ENCODE data around the gene KIF7. TPM values are rescaled to one million over a fixed set of nuclear protein-coding genes. Genes with fewer than 3 reads are reported as not detected.

The KIF7 gene, protein sequence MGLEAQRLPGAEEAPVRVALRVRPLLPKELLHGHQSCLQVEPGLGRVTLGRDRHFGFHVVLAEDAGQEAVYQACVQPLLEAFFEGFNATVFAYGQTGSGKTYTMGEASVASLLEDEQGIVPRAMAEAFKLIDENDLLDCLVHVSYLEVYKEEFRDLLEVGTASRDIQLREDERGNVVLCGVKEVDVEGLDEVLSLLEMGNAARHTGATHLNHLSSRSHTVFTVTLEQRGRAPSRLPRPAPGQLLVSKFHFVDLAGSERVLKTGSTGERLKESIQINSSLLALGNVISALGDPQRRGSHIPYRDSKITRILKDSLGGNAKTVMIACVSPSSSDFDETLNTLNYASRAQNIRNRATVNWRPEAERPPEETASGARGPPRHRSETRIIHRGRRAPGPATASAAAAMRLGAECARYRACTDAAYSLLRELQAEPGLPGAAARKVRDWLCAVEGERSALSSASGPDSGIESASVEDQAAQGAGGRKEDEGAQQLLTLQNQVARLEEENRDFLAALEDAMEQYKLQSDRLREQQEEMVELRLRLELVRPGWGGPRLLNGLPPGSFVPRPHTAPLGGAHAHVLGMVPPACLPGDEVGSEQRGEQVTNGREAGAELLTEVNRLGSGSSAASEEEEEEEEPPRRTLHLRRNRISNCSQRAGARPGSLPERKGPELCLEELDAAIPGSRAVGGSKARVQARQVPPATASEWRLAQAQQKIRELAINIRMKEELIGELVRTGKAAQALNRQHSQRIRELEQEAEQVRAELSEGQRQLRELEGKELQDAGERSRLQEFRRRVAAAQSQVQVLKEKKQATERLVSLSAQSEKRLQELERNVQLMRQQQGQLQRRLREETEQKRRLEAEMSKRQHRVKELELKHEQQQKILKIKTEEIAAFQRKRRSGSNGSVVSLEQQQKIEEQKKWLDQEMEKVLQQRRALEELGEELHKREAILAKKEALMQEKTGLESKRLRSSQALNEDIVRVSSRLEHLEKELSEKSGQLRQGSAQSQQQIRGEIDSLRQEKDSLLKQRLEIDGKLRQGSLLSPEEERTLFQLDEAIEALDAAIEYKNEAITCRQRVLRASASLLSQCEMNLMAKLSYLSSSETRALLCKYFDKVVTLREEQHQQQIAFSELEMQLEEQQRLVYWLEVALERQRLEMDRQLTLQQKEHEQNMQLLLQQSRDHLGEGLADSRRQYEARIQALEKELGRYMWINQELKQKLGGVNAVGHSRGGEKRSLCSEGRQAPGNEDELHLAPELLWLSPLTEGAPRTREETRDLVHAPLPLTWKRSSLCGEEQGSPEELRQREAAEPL (N-terminal part only)
- 1 to 10 TPM; 2.1 to 3.0 TPM for total RNA-seq

DNA sequence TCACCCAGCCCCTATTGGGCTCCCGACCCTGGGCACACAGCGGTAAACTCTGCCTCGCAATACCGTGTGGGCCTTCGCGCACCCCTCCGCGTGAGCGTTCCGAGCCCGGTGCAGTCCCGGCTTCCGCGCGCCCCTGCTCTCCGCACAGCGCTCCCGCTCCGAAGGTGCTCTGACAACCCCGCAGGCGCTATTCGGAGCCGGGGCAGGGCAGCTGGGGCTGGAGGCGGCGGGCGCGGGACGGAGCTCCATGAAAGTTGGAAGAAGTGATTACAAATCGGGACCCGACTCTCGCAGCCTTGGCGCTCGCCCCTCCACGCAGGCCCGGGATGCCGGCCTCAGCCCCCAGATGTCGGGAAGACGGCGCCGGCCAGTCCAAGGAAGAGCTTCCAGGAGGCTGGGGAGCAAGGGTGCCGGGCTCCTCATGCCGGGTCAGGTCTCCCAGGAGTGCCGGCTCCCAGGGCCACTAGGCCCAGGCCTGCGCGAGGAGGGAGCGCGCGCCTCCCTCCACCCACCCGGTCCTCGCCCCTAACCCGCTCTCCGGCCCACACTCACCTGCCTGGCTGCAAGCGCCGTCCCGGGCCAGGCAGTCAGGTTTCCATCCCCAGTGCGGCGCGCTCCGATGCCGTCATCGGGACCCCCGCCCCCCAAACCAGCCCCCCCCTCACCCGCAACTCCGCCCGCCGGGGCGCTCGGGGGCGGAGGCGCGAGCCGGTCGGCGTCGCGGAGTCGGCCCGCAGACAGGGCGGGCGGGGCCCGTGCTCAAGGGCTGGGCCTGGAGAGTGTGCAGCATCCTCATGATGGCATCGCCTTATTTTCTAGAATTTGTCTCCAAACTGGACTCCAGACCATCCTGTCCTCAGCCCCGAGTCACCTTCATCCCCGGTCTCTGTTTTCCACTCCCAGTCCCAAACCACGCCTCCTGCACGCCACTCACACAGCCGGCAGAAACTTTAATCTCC is at the start of gene KIF7:
Gene KIF7 (minus strand): TSS at position 621 of the 959 bp plus-strand sequence. CDS start 2,537 bp downstream, outside the sequence.
- peak in 1 of 4 donors; percentile 37 for DNase-seq
- no peak within 1 kb of the TSS for H3K27ac ChIP-seq
- 3 to 10% methylated on average over 24 to 72 of the region's 87 CpGs for WGBS, 2 donors

DNA sequence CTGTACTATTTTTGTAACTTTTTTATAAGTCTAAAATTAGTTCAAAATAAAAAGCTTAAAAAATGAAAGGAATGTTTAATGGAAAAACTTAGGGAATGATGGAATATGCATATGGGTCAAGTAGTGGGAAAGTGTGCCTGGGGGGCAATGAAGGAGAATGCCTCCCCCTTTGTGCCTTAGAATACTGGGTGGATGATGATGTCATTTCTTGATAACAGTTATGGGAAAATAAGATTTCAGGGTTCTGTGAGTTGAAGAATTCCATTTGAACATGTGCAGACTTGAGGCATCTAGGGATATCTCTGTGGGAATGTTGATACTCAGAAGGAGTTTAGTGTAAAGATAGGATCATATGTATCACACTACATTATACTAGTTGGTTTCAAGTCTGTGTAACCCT is 49.1 kb upstream of the KIF7 start:
- H3K4me3 ChIP-seq: no peak overlapping the region
- intact Hi-C loops (cut with DNase I): no loop called here
- no peaks in the 10 kb centered on the region for H3K36me3 ChIP-seq (replicated peaks in 1 of 2; ENCODE audit: insufficient read depth in 1 of 2, low read depth in 2 of 2)
- TF ChIP-seq POLR2A (IDR thresholded peaks at IDR 0.05): no peak
- TF ChIP-seq, protein P1, sequence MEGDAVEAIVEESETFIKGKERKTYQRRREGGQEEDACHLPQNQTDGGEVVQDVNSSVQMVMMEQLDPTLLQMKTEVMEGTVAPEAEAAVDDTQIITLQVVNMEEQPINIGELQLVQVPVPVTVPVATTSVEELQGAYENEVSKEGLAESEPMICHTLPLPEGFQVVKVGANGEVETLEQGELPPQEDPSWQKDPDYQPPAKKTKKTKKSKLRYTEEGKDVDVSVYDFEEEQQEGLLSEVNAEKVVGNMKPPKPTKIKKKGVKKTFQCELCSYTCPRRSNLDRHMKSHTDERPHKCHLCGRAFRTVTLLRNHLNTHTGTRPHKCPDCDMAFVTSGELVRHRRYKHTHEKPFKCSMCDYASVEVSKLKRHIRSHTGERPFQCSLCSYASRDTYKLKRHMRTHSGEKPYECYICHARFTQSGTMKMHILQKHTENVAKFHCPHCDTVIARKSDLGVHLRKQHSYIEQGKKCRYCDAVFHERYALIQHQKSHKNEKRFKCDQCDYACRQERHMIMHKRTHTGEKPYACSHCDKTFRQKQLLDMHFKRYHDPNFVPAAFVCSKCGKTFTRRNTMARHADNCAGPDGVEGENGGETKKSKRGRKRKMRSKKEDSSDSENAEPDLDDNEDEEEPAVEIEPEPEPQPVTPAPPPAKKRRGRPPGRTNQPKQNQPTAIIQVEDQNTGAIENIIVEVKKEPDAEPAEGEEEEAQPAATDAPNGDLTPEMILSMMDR (IDR thresholded peaks at IDR 0.05): no peak
- H3K27me3 ChIP-seq: no peaks in the 10 kb centered on the region
- DNase-seq (no peak), ATAC-seq (no peak)
- H3K4me1 ChIP-seq: no peaks in the 10 kb centered on the region
- H3K27ac ChIP-seq: no peak overlapping the region
- no peaks in the 10 kb centered on the region for H3K9me3 ChIP-seq

More for the DNA sequence above, at the start of gene KIF7:
- Histone ChIP-seq H3K4me3 (peak within 1 kb of the TSS in 1 of 2 donors; percentile 4), H3K9me3 (no peaks in the 10 kb centered on the region), H3K4me1 (peaks cover 12% of the 10 kb centered on the region), H3K27me3 (no peaks in the 10 kb centered on the region), H3K36me3 (replicated peaks in 1 of 2; ENCODE audit: insufficient read depth in 1 of 2, low read depth in 2 of 2) (no peaks in the 10 kb centered on the region)
- ATAC-seq: peak; percentile 69
- intact Hi-C loops (cut with DNase I): no loop called here
- TF ChIP-seq POLR2A (IDR thresholded peaks at IDR 0.05): no peak
- TF ChIP-seq, protein P1 (IDR thresholded peaks at IDR 0.05): no peak

DNA sequence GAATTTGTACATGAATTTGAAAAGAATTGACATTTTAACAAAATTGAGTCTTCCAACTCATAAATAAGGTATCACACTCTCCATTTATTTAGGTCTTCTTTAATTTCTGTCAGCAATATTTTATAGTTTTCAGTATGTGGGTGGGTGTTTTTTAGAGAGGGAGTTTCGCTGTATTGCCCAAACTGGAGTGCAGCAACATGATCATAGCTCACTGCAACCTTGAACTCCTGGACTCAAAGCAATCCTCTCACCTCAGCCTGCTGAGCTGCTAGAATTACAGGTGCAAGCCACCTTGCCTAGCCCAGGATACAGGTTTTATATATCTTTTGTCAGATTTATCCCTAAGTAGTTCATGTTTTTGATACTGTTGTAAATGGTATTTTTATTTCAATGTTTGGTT is 39.9 kb upstream of the KIF7 start:
- H3K9me3 ChIP-seq: no peaks in the 10 kb centered on the region
- no peaks in the 10 kb centered on the region for H3K36me3 ChIP-seq (replicated peaks in 1 of 2; ENCODE audit: insufficient read depth in 1 of 2, low read depth in 2 of 2)
- peaks cover 4% of the 10 kb centered on the region for H3K4me1 ChIP-seq
- DNase-seq (no peak), ATAC-seq (no peak)
- no peak for TF ChIP-seq POLR2A (IDR thresholded peaks at IDR 0.05)
- TF ChIP-seq, protein P1 (IDR thresholded peaks at IDR 0.05): no peak
- H3K27me3 ChIP-seq: no peaks in the 10 kb centered on the region
- intact Hi-C loops (cut with DNase I): loop anchor here (10.0 kb wide), 1 partner anchor 50 kb away; no protein-coding TSS in a partner anchor
- no peak overlapping the region for H3K27ac ChIP-seq
- H3K4me3 ChIP-seq: no peak overlapping the region
- WGBS, 2 donors: 85 to 88% methylated on average over 1 of the region's 1 CpG

DNA sequence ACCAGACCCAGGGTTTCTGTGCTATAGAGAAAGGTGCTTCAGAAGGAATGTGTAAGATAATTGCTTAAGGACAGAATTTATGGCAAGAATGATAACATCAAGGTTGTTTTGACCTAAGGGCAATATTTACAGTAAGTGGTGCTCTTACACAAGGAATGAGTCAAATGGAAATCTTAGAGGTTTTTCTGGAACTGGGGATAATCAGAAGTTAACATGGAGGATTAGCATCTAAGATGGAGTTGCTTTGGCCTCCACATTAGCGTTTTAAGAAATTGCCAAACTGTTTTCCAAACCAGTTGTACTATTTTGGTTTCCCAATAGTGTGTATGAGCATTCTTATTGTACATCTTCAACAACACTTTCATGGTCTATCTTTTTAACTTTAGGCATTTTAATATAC is 38.4 kb upstream of the KIF7 start:
- ATAC-seq (no peak), DNase-seq (no peak)
- Histone ChIP-seq H3K27ac (no peak overlapping the region), H3K27me3 (no peaks in the 10 kb centered on the region), H3K4me3 (no peak overlapping the region), H3K4me1 (peaks cover 15% of the 10 kb centered on the region), H3K36me3 (replicated peaks in 1 of 2; ENCODE audit: insufficient read depth in 1 of 2, low read depth in 2 of 2) (no peaks in the 10 kb centered on the region), H3K9me3 (no peaks in the 10 kb centered on the region)
- 81 to 85% methylated on average over 1 of the region's 1 CpG for WGBS, 2 donors
- TF ChIP-seq, protein P1 (IDR thresholded peaks at IDR 0.05): no peak
- no peak for TF ChIP-seq POLR2A (IDR thresholded peaks at IDR 0.05)
- intact Hi-C loops (cut with DNase I): loop anchor here (10.0 kb wide), 1 partner anchor 49 kb away; no protein-coding TSS in a partner anchor
